NCI-H1436 (cell line): ENCODE results near the gene EGR1.
A peak's percentile ranks its signal among the peaks of the same experiment; 100 is the strongest.

Experiments used
- DNase-seq: peaks from one replicate; lab custom pipeline; 2025; lab: John Stamatoyannopoulos, UW

The EGR1 gene

DNA sequence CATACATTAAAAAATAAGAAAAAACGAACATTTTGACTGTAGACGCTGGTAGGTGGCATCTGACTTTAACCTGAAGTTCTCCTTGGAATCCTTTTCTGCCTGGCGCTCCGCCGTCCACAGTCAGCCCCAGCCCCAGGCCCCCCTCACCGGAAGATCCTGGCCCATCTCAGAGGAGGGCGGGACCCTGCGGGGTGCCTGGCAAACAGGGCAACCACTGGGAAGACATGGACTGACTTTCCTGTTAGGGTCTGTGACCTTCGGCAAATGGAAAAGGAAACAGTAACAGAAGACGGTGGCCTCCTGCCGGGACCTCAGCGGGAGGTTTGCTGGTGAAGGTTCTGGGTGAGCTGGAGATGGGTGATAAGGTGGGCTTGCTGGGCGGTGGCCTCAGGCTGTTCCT lies 11.7 kb upstream of the EGR1 start:
- no peak for DNase-seq

DNA sequence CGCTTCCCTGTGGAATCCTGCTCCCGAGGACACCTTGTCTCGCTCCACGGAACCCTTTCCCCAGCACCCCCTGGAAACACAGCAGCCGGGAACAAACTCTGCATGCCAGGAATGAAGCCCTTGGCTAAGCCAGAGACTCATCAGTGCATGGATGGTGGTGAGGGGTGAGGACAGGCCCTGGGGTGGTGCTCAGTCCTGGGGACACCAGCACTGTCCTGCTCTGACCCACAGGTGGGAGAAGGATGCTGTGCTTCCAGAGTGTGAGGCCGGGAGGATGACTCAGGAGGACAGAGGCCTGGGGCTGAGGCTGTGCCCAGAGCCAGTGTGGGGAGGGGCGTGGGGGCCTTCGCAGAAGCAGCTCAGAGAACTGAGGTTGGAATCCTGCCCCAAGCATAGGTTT lies 11.2 kb upstream of the EGR1 start:
- no peak for DNase-seq

DNA sequence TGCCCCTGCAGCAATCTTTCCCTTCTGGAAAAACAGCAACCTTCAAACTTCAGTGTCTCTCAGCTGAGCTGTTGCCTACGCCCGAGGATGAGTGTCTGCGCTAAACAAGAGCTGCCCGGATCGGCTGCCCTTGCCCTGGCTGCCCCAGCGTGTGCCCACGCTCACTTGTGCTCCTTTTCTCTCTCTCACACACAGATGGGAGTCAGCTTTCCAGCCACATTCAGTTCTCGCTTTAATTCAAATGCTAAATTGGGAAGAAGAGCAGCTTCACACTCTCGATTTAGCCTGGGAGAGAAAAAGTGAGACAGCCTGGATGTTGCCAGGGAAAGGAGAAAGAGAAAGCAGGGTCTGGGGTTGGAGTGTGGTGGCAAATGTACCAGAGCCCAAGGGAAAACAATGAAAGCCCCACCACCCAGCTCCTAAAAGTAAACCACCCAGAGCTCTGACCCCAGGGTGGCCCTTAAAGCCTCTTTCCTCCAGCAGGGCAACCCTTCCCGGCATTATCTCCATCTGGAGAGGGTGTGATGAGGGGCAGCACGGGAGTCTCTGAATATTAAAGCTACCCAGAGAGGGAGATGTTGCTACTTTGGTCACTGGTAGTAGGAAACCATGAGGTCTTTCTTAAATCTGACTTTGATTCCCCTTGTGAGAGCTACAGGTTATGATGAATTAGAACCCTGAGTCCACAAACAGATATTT lies 9.9 kb upstream of the EGR1 start:
- no peak for DNase-seq

DNA sequence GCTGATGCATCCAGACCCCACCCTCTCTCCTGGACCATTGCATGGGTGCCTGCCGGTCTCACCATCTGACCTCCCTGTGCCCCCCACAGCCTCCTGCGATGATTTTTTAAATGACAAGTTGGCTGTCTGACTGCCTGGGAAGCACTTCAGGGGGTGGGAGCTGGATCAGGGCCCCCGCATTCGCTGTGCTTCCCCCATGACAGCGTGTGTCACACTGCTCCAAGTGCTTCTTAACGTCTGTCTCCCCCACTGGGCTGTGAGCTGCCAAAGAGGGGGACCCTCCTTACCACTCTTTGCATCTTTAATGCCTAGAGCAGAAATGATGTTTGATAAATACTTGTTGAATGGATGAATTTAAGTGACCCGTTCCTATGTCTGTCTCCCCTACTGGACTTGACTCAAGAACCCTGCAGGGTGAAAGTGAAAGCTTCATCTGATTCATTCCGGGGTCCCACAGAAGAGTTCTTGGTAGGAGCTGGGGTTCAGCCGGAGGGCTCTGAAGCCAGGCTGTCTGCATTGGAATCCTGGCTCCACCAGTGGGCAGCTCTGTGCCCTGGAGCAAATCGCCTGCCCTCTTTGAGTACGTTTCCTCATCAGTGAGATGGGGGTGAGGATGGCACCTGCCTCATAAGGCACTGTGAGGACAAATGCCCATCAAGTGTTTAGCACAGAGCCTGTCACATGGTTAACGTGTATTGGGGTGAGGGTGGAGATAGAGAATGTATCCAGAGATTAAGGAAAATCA lies 7.6 kb upstream of the EGR1 start:
- DNase-seq = no peak

DNA sequence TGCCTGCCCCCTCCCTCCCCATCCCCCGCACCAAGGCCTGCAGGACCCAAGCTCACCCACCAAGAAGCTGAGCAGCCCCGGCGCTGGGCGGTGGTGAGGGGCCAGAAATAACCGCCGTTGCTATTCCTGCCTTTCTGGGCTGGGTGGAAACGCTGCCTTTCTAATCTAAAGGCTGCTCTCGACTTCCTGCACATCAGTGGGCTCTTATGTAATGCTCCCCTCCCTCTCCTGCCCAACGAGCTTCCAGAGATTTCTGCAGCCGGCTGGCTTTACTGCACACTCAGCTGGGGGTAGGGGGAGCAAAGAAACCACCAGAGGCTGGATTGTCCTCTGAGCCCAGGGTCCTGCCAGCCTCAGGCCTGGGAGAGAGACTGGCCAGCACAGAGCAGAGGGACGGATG lies 6.9 kb upstream of the EGR1 start:
- no peak for DNase-seq

DNA sequence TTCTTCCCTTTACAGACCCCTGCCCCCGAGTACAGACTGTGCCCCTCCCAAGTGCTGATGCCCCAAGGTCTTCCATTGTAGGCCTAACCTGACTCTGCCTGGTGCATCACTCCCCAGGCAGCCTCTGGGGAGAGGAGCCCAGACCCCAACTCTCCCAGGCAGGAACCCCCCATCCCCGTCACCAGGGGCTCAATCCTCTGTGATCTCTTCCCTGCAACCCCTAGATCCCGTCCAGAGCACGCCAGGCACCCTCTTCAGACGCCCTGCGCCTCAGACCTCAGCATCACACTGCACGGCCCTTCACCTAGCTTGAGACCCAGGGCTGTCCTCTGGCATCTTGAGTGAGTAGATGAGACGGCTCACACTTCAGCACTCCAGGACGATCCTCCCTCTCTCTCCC lies 6.4 kb upstream of the EGR1 start:
- no peak for DNase-seq

DNA sequence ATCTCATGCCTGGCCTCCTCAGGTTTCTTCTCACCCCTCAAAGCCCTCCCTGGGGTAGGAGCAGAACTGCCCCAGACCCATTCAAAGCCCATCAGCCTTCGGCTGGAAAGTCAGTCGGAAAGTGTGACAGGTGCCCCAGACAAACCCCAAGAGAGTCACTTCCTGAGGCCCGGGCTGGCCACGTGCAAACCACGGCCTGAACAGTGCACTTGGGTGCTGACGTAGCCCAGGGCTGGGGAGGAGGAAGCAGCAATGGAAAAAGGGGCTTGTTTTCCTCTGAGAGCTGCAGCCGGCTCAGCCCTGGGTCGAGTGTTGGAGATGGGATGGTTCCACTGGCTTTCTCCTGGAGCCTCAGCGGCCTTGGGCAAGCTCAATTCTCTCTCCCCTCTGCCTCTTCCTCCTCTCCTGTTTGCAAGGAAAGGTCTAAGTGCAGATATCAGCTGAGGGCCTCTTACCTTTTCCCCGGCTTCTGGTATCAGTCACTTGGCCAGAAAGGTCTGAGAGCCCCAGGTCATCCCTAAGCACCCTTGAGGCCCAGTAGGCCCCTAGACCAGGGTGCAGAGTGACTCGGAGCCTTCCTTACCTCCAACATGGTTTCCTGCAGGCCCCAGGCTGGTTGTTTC lies 5.9 kb upstream of the EGR1 start:
- no peak for DNase-seq

DNA sequence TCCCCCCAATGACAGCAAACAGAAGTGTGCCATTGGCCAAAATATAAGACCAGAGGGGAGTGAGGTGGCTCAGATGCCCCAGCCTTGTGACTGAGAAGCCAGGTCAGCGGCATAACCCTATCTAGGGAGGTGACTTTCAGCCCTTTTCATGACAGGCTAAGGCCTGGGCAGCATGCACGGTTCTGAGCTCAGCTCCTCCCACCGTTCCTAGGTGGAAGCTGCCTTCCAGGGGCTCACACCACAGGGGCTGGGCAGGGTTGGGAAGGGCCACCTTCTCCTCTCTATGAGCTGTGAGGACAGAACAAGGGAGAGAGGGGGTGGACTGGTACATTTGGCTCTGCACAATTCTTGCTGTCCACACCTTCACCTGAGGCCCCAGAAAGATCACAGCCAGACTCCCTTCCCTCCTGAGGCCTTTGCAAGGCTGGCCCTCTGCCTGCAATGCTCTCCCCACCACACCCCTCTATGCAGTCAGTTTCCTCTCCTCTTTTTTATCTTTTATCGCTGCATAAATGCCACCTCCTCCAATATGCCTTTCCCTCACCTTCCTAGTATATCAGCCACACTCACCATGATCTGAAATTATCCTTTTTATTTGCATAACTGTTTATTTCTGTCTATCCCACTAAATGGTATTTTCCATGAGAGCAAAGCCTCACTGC lies 5.1 kb upstream of the EGR1 start:
- DNase-seq = no peak

DNA sequence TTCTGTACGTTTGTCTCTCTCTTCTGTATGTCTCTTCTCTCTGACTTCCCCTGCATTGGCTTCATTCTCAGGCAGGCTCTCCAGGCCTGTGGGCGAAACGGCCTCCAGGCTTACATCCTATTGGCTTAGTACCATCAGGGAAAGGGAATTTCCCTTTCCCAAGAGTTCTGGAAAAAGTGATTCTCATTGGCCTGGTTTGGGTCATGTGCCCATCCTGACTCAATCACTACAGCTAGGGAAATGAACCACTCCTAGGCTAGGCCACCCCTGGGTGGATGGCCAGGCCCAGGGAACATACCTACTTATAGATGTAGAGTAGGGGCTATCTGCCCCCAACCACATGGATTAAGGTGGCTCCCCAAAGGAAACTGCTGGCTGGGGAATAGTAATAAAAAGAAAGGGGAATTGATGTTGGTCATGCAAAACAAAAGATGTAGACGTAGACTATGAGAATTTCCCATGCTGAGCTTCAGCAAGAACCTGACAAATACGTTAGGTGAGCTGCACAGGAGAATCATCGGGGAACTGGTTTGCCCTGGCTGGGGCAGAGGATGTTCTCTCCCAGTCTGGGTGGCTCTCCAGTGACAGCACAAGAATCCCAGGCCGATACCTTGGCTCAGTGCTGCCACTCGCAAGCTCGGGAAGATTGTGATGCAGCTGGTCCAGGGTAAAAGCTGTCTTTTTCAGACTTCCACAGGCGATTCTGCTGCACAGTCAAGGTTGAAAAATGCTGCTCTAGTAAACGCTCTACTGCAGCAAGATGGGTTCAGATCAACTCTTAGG lies 3.7 kb upstream of the EGR1 start:
- no peak for DNase-seq

DNA sequence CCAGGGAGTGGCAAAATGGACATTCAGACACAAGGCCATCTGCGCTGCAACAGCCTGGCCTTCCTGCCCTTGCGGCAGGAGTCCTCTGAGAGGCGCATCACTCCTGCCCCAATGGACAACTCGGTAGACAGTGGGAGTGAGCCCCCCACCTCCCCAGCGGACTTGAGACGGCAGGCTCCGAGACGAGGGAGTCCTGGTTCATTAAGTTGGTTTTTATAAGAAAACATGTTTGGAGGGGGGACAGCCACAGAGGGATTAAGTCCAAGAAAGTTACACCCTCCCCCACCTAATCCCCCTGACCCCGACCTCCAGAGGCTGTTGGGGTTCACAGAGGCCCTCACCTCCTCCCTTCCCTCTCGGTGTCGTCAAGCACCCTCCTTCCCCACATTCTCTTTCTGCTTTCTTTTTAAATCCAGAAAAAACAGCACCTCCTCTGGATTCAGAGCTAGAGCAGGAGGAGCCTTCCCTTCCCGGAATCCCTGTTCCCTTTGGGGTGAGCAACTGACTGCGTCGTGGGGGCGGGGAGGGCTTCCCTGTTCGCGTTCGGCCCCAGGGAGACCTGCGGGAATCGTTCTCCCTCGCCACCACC lies 1.8 kb upstream of the EGR1 start:
- DNase-seq = no peak

DNA sequence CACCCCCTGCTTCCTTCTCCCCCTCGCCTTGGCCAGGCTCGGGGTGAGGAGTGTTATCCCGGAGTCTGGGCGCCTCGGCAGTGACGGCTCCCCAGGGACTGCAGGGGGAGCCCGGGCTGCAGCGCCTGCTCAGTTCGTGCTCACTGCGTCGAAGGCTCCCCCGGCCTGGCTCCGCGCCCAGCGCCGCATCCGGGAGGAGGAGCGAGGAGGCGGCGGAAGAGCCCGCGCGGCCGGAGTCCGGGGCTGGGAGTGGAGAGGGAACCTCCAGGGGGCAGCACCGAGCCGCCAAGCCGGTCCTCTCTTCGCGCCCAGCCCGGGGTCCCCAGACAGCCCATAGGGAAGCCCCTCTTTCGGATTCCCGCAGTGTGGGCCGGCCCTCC lies 1.3 kb upstream of the EGR1 start:
- DNase-seq = peak; percentile 96

DNA sequence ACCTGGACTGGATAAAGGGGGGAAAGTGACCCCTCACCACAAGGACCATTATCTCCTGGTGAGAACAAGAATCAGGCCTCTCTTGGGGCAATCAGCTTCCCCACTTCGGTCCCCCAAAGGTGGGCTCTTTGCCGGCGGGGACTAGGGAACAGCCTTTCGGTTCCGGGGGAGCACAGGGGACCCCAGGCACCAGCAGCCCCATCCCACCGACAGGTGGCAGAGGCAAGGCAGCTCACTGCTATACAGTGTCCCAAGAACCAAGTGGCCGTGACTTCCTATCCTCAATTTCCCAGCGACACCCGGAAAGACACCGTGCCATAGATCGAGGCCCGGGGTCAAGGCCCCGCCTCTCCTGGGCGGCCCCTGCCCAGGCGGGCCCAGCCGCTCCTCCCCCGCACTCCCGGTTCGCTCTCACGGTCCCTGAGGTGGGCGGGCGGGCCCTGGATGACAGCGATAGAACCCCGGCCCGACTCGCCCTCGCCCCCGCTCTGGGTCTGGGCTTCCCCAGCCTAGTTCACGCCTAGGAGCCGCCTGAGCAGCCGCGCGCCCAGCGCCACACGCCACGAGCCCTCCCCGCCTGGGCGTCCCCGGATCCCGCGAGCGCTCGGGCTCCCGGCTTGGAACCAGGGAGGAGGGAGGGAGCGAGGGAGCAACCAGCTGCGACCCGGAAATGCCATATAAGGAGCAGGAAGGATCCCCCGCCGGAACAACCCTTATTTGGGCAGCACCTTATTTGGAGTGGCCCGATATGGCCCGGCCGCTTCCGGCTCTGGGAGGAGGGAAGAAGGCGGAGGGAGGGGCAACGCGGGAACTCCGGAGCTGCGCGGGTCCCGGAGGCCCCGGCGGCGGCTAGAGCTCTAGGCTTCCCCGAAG lies 655 bp upstream of the EGR1 start:
- peak; percentile 98 for DNase-seq

DNA sequence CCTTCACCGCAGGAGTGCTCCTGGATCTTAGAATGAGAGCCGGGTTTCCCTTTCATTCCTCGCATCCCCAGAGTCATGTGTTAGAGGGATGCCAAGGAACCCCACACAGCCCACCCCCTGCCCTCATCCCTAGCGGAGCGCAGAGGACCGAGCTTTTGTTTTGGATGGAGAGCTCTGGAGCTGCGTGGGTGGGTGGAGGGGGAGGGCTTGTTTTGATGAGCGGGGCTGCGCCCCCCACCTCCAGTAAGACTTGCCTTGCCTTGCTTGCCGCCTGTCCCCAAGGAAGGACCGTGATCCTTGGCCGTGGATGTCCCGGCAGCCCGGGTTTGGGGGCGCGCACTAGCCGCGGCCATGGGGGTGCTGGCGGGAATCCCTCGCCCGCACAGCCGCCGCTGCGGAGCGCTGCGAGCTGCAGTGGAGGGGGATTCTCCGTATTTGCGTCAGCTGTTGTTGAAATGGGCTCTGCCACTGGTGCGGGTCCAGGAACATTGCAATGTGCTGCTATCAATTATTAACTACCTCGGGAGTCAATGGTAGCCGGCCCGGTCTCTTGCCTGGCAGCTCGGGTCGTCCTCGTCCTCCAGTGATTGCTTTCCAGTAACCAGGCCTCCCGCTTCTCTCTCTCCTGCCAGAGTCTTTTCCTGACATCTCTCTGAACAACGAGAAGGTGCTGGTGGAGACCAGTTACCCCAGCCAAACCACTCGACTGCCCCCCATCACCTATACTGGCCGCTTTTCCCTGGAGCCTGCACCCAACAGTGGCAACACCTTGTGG lies 1.0 kb downstream of the EGR1 start:
- DNase-seq = no peak

DNA sequence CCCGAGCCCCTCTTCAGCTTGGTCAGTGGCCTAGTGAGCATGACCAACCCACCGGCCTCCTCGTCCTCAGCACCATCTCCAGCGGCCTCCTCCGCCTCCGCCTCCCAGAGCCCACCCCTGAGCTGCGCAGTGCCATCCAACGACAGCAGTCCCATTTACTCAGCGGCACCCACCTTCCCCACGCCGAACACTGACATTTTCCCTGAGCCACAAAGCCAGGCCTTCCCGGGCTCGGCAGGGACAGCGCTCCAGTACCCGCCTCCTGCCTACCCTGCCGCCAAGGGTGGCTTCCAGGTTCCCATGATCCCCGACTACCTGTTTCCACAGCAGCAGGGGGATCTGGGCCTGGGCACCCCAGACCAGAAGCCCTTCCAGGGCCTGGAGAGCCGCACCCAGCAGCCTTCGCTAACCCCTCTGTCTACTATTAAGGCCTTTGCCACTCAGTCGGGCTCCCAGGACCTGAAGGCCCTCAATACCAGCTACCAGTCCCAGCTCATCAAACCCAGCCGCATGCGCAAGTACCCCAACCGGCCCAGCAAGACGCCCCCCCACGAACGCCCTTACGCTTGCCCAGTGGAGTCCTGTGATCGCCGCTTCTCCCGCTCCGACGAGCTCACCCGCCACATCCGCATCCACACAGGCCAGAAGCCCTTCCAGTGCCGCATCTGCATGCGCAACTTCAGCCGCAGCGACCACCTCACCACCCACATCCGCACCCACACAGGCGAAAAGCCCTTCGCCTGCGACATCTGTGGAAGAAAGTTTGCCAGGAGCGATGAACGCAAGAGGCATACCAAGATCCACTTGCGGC lies 1.8 kb downstream of the EGR1 start:
- DNase-seq = no peak

DNA sequence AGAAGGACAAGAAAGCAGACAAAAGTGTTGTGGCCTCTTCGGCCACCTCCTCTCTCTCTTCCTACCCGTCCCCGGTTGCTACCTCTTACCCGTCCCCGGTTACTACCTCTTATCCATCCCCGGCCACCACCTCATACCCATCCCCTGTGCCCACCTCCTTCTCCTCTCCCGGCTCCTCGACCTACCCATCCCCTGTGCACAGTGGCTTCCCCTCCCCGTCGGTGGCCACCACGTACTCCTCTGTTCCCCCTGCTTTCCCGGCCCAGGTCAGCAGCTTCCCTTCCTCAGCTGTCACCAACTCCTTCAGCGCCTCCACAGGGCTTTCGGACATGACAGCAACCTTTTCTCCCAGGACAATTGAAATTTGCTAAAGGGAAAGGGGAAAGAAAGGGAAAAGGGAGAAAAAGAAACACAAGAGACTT lies 2.4 kb downstream of the EGR1 start:
- no peak for DNase-seq

DNA sequence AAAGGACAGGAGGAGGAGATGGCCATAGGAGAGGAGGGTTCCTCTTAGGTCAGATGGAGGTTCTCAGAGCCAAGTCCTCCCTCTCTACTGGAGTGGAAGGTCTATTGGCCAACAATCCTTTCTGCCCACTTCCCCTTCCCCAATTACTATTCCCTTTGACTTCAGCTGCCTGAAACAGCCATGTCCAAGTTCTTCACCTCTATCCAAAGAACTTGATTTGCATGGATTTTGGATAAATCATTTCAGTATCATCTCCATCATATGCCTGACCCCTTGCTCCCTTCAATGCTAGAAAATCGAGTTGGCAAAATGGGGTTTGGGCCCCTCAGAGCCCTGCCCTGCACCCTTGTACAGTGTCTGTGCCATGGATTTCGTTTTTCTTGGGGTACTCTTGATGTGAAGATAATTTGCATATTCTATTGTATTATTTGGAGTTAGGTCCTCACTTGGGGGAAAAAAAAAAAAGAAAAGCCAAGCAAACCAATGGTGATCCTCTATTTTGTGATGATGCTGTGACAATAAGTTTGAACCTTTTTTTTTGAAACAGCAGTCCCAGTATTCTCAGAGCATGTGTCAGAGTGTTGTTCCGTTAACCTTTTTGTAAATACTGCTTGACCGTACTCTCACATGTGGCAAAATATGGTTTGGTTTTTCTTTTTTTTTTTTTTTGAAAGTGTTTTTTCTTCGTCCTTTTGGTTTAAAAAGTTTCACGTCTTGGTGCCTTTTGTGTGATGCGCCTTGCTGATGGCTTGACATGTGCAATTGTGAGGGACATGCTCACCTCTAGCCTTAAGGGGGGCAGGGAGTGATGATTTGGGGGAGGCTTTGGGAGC lies 3.1 kb downstream of the EGR1 start:
- no peak for DNase-seq

DNA sequence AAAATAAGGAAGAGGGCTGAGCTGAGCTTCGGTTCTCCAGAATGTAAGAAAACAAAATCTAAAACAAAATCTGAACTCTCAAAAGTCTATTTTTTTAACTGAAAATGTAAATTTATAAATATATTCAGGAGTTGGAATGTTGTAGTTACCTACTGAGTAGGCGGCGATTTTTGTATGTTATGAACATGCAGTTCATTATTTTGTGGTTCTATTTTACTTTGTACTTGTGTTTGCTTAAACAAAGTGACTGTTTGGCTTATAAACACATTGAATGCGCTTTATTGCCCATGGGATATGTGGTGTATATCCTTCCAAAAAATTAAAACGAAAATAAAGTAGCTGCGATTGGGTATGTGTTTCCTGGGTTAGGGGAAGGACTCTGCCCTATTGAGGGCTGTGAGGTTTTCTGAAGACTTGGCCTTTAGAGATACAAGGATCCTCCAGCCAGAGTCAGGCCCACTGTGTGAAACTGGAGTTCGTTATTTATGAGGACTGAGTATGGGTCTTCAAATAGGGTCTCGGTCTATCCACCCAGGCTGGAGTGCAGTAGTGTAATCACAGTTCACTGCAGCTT lies 3.8 kb downstream of the EGR1 start:
- DNase-seq = no peak
